Ishikawa (cell line): Measurements from ENCODE around the gene EMC10.

ENCODE experiments used
- EP300 ChIP-seq: IDR thresholded peaks from 2 replicates; pipeline ENCODE4 v1.6.1; 2012; ENCODE audit warnings: borderline replicate concordance
- FOXM1 ChIP-seq: IDR thresholded peaks from 2 replicates; pipeline ENCODE4 v1.6.1; 2012; ENCODE audit warnings: low read depth, borderline replicate concordance
- ZBTB7A ChIP-seq: IDR thresholded peaks from 2 replicates; pipeline ENCODE4 v1.6.1; 2012; ENCODE audit warnings: low read depth

- TF ChIP-seq EP300 (no peak), ZBTB7A (no peak), FOXM1 (no peak)
Measured at GRCh38 chr19:50482916-50483315, 6.6 kb downstream of the EMC10 start.
